ENCODE data around the gene SMTN.

SMTN gene

DNA sequence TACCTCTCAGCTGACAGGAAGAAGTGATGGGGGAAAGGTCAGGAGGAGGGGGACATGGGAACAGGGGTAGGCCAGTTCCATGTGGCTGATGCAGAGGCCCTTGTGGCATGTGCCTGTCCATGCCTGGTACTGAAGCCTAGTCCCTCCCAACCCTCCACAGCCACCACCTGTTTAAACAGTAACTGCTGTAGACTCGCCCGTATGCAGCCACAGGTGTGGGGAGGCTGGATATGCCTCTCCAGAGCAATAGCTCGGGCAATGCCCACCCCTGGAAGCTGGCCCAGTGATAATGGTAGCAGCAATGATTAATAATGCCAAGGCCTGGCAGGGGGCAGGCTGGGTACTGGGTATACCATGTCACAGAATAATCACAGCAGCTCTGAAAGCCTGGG is 2.3 kb downstream of the SMTN start:
- no peak for DNase-seq (ENCODE audit: extremely low read depth, low read depth)
- H3K4me3 ChIP-seq (replicated peaks; ENCODE audit: low read depth, low read length) = peak overlapping the region; percentile 72
- TF ChIP-seq, protein P1, sequence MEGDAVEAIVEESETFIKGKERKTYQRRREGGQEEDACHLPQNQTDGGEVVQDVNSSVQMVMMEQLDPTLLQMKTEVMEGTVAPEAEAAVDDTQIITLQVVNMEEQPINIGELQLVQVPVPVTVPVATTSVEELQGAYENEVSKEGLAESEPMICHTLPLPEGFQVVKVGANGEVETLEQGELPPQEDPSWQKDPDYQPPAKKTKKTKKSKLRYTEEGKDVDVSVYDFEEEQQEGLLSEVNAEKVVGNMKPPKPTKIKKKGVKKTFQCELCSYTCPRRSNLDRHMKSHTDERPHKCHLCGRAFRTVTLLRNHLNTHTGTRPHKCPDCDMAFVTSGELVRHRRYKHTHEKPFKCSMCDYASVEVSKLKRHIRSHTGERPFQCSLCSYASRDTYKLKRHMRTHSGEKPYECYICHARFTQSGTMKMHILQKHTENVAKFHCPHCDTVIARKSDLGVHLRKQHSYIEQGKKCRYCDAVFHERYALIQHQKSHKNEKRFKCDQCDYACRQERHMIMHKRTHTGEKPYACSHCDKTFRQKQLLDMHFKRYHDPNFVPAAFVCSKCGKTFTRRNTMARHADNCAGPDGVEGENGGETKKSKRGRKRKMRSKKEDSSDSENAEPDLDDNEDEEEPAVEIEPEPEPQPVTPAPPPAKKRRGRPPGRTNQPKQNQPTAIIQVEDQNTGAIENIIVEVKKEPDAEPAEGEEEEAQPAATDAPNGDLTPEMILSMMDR (IDR thresholded peaks at IDR 0.05; ENCODE audit: low read depth, low read length, missing control alignments) = no peak

DNA sequence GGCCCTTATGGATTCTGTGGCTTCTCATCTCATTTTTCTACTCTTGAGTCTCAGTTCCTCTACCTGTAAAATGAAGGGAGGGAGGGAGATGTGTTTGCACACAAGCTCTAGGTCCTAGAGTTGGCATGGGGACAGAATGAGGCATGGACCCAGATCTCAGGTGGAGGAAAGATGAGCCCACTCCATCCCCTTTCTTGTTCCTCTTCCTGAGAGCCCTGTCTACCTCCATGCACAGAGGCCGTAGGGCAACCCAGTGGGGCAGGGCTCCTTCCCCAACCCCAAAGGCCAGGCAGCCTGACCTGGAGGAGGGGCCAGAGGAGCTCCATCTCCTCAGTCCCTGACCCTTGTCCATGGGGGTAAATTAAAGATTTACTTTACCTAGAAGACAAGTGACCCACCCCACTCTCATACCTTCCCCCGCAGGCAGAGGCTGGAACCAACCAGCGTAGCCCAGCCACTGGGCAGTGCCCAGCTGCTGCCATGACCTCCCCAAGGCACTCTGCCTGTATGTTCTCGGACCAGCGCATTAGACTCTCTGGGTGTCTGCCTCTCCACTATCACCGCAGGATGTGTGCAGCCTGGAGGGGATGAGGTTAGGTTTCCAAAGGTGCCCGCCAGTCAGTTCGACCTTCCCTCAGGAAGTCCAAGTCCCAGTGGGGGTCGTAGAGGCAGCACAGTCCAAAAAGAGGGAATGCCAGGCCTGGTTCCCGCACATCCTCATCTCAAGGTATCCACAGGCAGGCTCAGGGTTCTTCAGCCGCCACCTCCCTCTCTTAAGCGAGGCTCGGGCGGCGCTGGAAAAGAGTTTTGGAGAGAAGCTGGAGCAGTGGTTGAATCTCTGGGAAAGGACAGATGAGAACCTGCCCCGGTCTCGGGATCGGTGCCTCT is 3.0 kb downstream of the SMTN start:
- TF ChIP-seq, protein P1 (IDR thresholded peaks at IDR 0.05; ENCODE audit: low read depth, low read length, missing control alignments) = no peak
- no peak for DNase-seq (ENCODE audit: extremely low read depth, low read depth)
- peak overlapping the region; percentile 72 for H3K4me3 ChIP-seq (replicated peaks; ENCODE audit: low read depth, low read length)

DNA sequence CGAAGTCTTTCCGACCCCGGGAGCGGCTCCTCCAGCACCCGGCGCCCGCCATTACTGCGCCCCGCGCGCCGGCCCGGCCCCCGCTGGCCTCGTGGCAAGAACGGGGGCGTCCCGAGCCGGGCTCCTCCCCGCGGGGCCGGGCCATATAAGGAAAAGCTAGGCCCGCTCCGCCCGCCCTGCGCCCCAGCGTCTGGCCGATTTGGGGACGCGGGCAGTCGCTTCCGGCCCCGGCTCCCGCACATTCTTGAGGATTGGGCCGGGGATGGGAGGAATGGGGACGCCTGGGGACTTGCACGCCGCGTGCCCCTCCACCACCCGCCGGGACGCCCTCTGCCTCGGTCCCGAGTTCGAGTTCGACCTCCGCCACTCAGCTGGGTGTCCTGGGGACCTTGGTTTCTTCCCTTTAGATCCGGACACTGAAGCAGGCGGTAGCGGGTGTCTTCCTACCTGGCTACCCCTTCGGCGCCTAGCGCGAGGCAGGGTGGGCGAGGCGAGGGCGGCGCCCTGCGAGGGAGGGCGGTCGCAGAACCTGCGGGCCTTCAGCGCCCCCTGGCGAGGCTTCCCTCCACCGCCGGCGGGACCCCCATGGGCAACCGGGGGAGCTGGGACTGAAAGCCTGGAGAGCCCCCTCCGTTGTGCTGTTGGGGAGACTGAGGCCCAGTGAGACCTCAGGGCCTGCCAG is 3.8 kb downstream of the SMTN start:
- DNase-seq (ENCODE audit: extremely low read depth, low read depth) = no peak
- peak overlapping the region; percentile 72 for H3K4me3 ChIP-seq (replicated peaks; ENCODE audit: low read depth, low read length)
- TF ChIP-seq, protein P1 (IDR thresholded peaks at IDR 0.05; ENCODE audit: low read depth, low read length, missing control alignments) = peak; percentile 92

DNA sequence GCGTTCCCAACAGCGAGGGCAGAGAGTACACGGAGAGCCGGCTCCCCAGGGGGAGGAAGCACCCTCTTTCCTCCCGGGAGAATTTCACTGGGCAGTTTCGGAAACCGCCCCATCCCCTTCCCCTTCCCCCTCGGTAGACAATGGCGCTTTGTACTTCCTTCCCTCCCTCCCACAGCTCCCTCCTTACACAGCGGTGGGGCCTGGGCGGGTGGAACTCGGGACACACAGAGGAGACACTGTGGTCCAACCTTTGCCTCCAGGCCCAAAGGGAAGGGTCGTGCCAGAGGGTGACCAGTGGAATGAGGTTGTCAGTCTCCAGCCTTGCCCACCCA is 4.3 kb downstream of the SMTN start:
- peak overlapping the region; percentile 72 for H3K4me3 ChIP-seq (replicated peaks; ENCODE audit: low read depth, low read length)
- TF ChIP-seq, protein P1 (IDR thresholded peaks at IDR 0.05; ENCODE audit: low read depth, low read length, missing control alignments) = no peak
- no peak for DNase-seq (ENCODE audit: extremely low read depth, low read depth)

DNA sequence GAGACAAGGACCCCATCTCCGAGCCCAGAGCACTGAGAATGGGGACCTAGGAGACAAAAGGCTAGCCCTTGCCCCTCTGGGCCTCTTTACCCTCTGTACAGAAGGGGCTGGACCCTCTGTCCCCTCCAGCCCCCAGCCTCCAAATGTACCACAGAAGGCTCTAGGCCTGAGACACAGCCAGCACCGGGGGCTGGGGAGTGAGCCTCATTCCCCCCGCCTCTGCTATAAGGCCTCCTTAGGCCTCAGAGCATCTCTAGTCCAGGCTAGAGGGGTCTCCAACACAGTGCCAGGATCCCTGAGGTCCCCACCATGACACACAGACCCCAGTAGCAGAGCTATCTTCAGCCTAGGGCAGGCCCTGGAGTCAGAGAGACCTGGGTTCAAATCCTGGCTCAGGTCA is 4.8 kb downstream of the SMTN start:
- no peak for DNase-seq (ENCODE audit: extremely low read depth, low read depth)
- TF ChIP-seq, protein P1 (IDR thresholded peaks at IDR 0.05; ENCODE audit: low read depth, low read length, missing control alignments) = no peak
- peak overlapping the region; percentile 72; the same call in 1 of the 2 replicates for H3K4me3 ChIP-seq (replicated peaks; ENCODE audit: low read depth, low read length)

DNA sequence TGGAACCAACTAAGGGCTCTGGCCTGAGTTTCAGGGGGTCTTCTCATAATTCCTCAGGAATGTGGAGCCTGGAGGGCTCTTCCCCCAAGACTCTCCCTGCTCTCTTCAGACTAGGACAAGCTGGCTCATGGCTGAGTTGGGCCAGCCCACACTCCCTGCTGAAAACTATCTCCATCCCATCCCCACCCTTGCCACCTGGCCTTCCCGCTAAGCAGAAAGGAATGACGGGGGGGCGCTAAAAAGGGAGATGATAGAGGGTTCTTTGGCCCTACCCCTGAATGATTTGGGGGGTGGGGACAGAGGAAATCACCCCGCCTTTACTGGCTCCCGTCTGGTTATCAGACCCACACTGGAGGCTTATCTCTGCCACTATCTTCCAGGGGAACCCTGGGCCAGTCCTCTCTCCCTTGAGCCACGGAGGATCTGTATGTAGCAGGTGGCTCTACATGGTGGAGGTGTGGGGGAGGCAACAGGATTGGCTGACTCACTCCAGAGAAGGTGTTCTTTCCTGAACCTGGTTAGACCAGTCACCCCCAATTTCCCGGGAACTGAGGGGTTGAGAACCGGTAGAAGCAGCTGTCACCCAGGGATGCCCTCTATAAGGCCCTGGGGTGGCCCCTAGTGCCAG is 5.7 kb downstream of the SMTN start:
- TF ChIP-seq, protein P1 (IDR thresholded peaks at IDR 0.05; ENCODE audit: low read depth, low read length, missing control alignments) = no peak
- no peak for DNase-seq (ENCODE audit: extremely low read depth, low read depth)
- H3K4me3 ChIP-seq (replicated peaks; ENCODE audit: low read depth, low read length) = no peak overlapping the region
